Neural crest cell (in vitro differentiated cells): Measurements from ENCODE around the gene RPL34. TPM values are rescaled to one million over a fixed set of nuclear protein-coding genes. Genes with fewer than 3 reads are reported as not detected.

Source experiments
- DNase-seq: peaks from one replicate; pipeline ENCODE4 v3.0.0; 2021; ENCODE audit warnings: low read depth, mixed read lengths, low spot score
- H3K27ac Mint-ChIP-seq: one replicate; pipeline ENCODE4 v1.8.0; 2021; ENCODE audit warnings: mild to moderate bottlenecking, mixed read lengths; ENCODE audit not compliant: unreplicated experiment
- H3K27me3 Mint-ChIP-seq: 2 replicates; pipeline ENCODE4 v1.8.0; 2021; ENCODE audit warnings: low read depth, mild to moderate bottlenecking, mixed read lengths
- H3K36me3 Mint-ChIP-seq: 2 replicates; pipeline ENCODE4 v1.8.0; 2021; ENCODE audit warnings: low read depth, mild to moderate bottlenecking, mixed read lengths
- H3K4me1 Mint-ChIP-seq: 2 replicates; pipeline ENCODE4 v1.8.0; 2021; ENCODE audit warnings: mixed read lengths
- H3K4me3 Mint-ChIP-seq: one replicate; pipeline ENCODE4 v1.8.0; 2021; ENCODE audit warnings: mild to moderate bottlenecking, mixed read lengths
- H3K9me3 Mint-ChIP-seq: 2 replicates; pipeline ENCODE4 v1.8.0; 2021; ENCODE audit warnings: mixed read lengths
- total RNA-seq: library from RNA; stranded (reverse); gene quantifications from 2 replicates; pipeline ENCODE4 v1.2.1, GENCODE V29; 2021
- TF ChIP-seq, protein P1 (sequence below): fragments of 200-600 bp; sonication (generic); conservative IDR thresholded peaks from 2 replicates; pipeline ENCODE4 v1.5.0; 2021; ENCODE audit warnings: antibody characterized with exemption, mild to moderate bottlenecking

Gene RPL34
- total RNA-seq, 1 donor from 2014 or later = 1,293 TPM

- H3K27me3 Mint-ChIP-seq = no peaks in the 10 kb centered on the region
- TF ChIP-seq, protein P1, sequence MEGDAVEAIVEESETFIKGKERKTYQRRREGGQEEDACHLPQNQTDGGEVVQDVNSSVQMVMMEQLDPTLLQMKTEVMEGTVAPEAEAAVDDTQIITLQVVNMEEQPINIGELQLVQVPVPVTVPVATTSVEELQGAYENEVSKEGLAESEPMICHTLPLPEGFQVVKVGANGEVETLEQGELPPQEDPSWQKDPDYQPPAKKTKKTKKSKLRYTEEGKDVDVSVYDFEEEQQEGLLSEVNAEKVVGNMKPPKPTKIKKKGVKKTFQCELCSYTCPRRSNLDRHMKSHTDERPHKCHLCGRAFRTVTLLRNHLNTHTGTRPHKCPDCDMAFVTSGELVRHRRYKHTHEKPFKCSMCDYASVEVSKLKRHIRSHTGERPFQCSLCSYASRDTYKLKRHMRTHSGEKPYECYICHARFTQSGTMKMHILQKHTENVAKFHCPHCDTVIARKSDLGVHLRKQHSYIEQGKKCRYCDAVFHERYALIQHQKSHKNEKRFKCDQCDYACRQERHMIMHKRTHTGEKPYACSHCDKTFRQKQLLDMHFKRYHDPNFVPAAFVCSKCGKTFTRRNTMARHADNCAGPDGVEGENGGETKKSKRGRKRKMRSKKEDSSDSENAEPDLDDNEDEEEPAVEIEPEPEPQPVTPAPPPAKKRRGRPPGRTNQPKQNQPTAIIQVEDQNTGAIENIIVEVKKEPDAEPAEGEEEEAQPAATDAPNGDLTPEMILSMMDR = no peak
- peaks cover 5% of the 10 kb centered on the region for H3K9me3 Mint-ChIP-seq
- H3K27ac Mint-ChIP-seq = no peak overlapping the region
- DNase-seq = no peak
- peaks cover 10% of the 10 kb centered on the region for H3K4me1 Mint-ChIP-seq
- peaks cover 5% of the 10 kb centered on the region for H3K36me3 Mint-ChIP-seq
- no peak overlapping the region for H3K4me3 Mint-ChIP-seq
These were observed 8.0 kb upstream of the RPL34 start for GRCh38 chr4:108612365-108612764.

- H3K36me3 Mint-ChIP-seq = peaks cover 20% of the 10 kb centered on the region
- H3K4me1 Mint-ChIP-seq = peaks cover 39% of the 10 kb centered on the region
- no peak for DNase-seq
- TF ChIP-seq, protein P1 = no peak
- H3K9me3 Mint-ChIP-seq = peaks cover 4% of the 10 kb centered on the region
- H3K27ac Mint-ChIP-seq = no peak overlapping the region
- H3K4me3 Mint-ChIP-seq = peak overlapping the region; percentile 96
- H3K27me3 Mint-ChIP-seq = no peaks in the 10 kb centered on the region
These were observed 840 bp upstream of the RPL34 start for GRCh38 chr4:108619372-108620100.

DNA sequence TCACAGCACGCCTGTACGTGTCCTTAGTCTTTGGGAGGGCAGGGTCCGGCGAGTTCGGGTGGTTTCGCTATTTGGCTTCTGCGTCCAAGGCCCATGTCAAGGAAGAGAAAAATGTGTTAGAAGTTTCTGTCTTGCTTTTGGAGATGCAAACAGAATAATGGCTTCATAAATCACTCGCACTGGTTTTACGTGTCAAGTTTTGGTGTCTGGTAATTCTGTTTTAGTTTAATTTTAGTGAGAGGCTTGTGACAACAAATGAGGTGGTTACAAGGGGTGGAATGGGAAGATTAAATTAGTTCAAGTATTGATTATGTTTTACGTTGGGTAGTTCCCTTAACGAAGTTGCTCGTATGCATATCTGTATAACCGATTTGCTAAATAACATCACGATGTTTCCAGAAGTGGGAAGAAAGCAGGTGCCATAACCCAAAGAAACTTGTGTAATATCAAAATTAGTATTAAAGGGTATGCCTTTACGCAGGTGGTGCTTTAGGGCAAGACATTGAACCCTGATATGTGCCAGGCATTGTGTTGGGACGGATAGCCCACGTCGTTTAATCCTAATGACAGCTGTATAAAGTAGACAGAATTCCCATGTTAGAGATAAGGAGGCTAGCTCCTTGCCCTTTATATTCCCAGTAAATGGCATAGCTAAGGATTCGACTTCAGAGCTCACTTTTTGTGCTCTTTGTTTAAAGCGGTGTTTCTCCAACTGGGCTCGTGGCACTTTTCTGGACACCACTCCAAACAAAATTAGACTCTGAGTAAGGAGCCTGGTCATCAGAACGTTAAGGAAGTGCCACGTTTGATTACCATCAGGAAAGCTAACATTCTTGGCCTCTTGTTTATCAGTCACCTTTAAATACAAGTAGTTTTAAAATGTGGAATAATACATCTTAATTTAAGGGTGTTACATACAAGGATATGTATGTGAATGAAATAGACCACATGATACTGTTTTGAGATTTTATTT lies 843 bp downstream of the RPL34 start:
- Mint-ChIP-seq H3K27me3 (no peaks in the 10 kb centered on the region), H3K36me3 (peaks cover 21% of the 10 kb centered on the region), H3K27ac (peak overlapping the region; percentile 98), H3K9me3 (peaks cover 3% of the 10 kb centered on the region), H3K4me1 (peaks cover 41% of the 10 kb centered on the region), H3K4me3 (peak overlapping the region; percentile 96)
- TF ChIP-seq, protein P1 = no peak
- no peak for DNase-seq

DNA sequence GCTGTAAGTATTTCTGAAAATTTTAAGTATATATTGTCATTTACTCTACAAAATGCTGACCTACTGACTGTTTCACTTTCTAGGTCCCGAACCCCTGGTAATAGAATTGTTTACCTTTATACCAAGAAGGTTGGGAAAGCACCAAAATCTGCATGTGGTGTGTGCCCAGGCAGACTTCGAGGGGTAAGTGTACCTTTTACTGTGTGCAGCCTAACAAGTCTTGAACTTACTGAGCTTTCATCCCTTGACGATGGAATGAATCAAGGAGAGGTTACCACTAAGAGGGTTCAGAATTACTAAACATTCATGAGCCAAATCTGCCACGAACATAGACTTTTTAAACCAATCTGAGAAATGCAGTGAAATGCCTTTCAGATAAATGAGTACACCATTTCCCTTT lies 1.6 kb downstream of the RPL34 start:
- Mint-ChIP-seq H3K27ac (no peak overlapping the region), H3K4me3 (peak overlapping the region; percentile 96), H3K36me3 (peaks cover 25% of the 10 kb centered on the region), H3K27me3 (no peaks in the 10 kb centered on the region), H3K4me1 (peaks cover 41% of the 10 kb centered on the region), H3K9me3 (no peaks in the 10 kb centered on the region)
- TF ChIP-seq, protein P1 = no peak
- DNase-seq = no peak

DNA sequence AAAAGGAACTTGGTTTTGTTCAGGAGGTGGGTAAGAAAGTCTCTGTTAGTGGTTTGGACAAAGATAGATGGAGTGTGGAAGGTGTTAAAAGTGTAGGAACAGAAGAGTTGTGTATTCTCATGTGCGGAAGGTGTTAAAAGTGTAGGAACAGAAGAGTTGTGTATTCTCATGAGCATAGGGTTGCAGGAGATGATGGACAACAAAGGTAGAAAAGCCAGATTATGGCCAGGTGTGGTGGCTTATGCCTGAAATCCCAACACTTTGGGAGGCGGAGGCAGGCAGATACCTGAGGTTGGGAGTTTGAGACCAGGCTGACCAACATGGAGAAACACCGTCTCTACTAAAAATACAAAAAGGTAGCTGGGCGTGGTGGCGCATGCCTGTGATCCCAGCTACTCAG lies 2.5 kb downstream of the RPL34 start:
- Mint-ChIP-seq H3K4me3 (peak overlapping the region; percentile 96), H3K9me3 (no peaks in the 10 kb centered on the region), H3K27ac (no peak overlapping the region), H3K4me1 (peaks cover 41% of the 10 kb centered on the region), H3K27me3 (no peaks in the 10 kb centered on the region), H3K36me3 (peaks cover 25% of the 10 kb centered on the region)
- DNase-seq = no peak
- TF ChIP-seq, protein P1 = no peak
